ENCODE measurements around the gene GALR2. TPM values are rescaled to one million over a fixed set of nuclear protein-coding genes. Genes with fewer than 3 reads are reported as not detected.
A peak's percentile ranks its signal among the peaks of the same experiment; 100 is the strongest.
"Not testable (repeated sequence)": the region's sequence is repeated elsewhere in the genome, so short reads cannot be mapped to it uniquely, and the experiment has no call there.

The GALR2 gene
- polyA plus RNA-seq, 1 donor (not counting 4 experiments of a cell fraction or from before 2014, with no cell fraction given): not detected

DNA sequence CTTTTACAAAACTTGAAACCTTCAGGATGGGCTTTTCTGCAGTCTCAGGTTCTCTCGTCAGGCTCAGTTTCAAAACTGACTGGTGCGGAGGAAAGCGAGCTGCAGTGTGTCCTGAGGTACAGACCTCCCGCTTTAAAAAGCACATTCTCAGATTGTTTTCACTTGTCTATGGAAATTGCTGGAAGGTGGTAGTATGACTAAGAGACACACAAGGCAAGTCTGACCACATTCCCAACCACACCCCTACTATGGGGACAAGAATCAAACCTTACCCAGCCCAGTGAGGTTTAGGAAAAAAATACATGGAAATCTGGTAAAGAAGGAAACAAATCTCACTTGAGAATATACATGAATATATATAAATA, 20.5 kb upstream of the GALR2 start:
- Histone ChIP-seq H3K9me3 (ENCODE audit: control insufficient read depth, low read depth, low read length) (no peaks in the 10 kb centered on the region), H3K4me1 (ENCODE audit: control insufficient read depth, extremely low read depth, insufficient read depth, low read length) (peaks cover 27% of the 10 kb centered on the region), H3K79me2 (ENCODE audit: control insufficient read depth, insufficient read depth, low read length) (peaks cover 7% of the 10 kb centered on the region), H2AFZ (ENCODE audit: control insufficient read depth, low read length) (no peak overlapping the region), H3K27me3 (ENCODE audit: control insufficient read depth, extremely low read depth, insufficient read depth, low read length) (no peaks in the 10 kb centered on the region), H3K4me2 (ENCODE audit: control insufficient read depth, extremely low read depth, insufficient read depth, low read depth, low read length) (peak overlapping the region; percentile 99), H3K9me1 (ENCODE audit: control insufficient read depth, extremely low read depth, insufficient read depth, low read length) (peaks cover 3% of the 10 kb centered on the region), H3K27ac (ENCODE audit: control insufficient read depth, insufficient read depth, low read length) (peak overlapping the region; percentile 99), H4K20me1 (ENCODE audit: control insufficient read depth, extremely low read depth, insufficient read depth, low read length) (no peaks in the 10 kb centered on the region), H3K4me3 (ENCODE audit: control insufficient read depth in 2 of 3, extremely low read depth in 1 of 3, insufficient read depth in 2 of 3, low read depth in 1 of 3, low read length in 3 of 3) (peak overlapping the region in 2 of 3 experiments; percentile 55 to 72), H3K9ac (ENCODE audit: control insufficient read depth, extremely low read depth, insufficient read depth, low read length) (peak overlapping the region; percentile 81), H3K36me3 (ENCODE audit: control insufficient read depth in 2 of 2, extremely low read depth in 1 of 2, insufficient read depth in 2 of 2, low read length in 2 of 2) (peaks cover 22 to 46% of the 10 kb centered on the region in 2 experiments)
- TF ChIP-seq EZH2 (IDR thresholded peaks at IDR 0.05; ENCODE audit: low read length): no peak
- TF ChIP-seq, protein P1, sequence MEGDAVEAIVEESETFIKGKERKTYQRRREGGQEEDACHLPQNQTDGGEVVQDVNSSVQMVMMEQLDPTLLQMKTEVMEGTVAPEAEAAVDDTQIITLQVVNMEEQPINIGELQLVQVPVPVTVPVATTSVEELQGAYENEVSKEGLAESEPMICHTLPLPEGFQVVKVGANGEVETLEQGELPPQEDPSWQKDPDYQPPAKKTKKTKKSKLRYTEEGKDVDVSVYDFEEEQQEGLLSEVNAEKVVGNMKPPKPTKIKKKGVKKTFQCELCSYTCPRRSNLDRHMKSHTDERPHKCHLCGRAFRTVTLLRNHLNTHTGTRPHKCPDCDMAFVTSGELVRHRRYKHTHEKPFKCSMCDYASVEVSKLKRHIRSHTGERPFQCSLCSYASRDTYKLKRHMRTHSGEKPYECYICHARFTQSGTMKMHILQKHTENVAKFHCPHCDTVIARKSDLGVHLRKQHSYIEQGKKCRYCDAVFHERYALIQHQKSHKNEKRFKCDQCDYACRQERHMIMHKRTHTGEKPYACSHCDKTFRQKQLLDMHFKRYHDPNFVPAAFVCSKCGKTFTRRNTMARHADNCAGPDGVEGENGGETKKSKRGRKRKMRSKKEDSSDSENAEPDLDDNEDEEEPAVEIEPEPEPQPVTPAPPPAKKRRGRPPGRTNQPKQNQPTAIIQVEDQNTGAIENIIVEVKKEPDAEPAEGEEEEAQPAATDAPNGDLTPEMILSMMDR (optimal IDR thresholded peaks at IDR 0.05 in 1 of 3, IDR thresholded peaks at IDR 0.05 in 1 of 3, conservative IDR thresholded peaks at IDR 0.05 in 1 of 3; ENCODE audit: extremely low read depth in 1 of 3, insufficient read depth in 2 of 3, low read length in 3 of 3): no peak
- dilution Hi-C loops (cut with MboI; ENCODE audit: extremely low pct_ligation_motif_present, low sequenced_read_pairs): no loop called here
- FAIRE-seq (peak; percentile 88), DNase-seq (ENCODE audit: low read depth, low spot score) (peak; percentile 68)

DNA sequence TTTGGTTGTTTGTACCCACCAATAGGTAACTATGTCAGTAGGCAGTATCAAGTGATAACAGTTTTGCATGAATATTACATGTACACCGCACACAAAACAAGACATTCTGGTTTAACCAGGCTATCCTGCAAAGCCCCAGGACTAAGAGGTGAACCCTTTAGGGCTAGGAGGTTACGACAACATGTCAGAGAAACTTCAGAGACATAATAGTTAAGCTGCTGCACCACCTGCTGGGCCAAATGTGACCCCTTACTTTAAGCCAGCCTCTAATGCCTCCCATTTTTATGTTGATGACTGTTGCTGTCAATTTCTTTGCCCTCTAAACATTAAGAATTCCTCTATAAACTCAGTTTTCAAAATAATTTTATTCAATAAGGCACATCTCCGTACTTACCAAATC, 17.7 kb upstream of the GALR2 start:
- peaks cover 20% of the 10 kb centered on the region for H3K4me1 ChIP-seq (ENCODE audit: control insufficient read depth, extremely low read depth, insufficient read depth, low read length)
- H3K9me3 ChIP-seq (ENCODE audit: control insufficient read depth, low read depth, low read length): no peaks in the 10 kb centered on the region
- no peaks in the 10 kb centered on the region for H4K20me1 ChIP-seq (ENCODE audit: control insufficient read depth, extremely low read depth, insufficient read depth, low read length)
- no peak overlapping the region for H3K9ac ChIP-seq (ENCODE audit: control insufficient read depth, extremely low read depth, insufficient read depth, low read length)
- no peak overlapping the region for H3K4me2 ChIP-seq (ENCODE audit: control insufficient read depth, extremely low read depth, insufficient read depth, low read depth, low read length)
- no peaks in the 10 kb centered on the region for H3K27me3 ChIP-seq (ENCODE audit: control insufficient read depth, extremely low read depth, insufficient read depth, low read length)
- dilution Hi-C loops (cut with MboI; ENCODE audit: extremely low pct_ligation_motif_present, low sequenced_read_pairs): no loop called here
- H3K79me2 ChIP-seq (ENCODE audit: control insufficient read depth, insufficient read depth, low read length): peaks cover 7% of the 10 kb centered on the region
- H3K27ac ChIP-seq (ENCODE audit: control insufficient read depth, insufficient read depth, low read length): no peak overlapping the region
- no peak overlapping the region for H2AFZ ChIP-seq (ENCODE audit: control insufficient read depth, low read length)
- H3K9me1 ChIP-seq (ENCODE audit: control insufficient read depth, extremely low read depth, insufficient read depth, low read length): peaks cover 3% of the 10 kb centered on the region
- FAIRE-seq (no peak), DNase-seq (ENCODE audit: low read depth, low spot score) (no peak)
- TF ChIP-seq, protein P1 (optimal IDR thresholded peaks at IDR 0.05 in 1 of 3, IDR thresholded peaks at IDR 0.05 in 1 of 3, conservative IDR thresholded peaks at IDR 0.05 in 1 of 3; ENCODE audit: extremely low read depth in 1 of 3, insufficient read depth in 2 of 3, low read length in 3 of 3): peak; percentile 21 to 37 (median 36)
- no peak for TF ChIP-seq EZH2 (IDR thresholded peaks at IDR 0.05; ENCODE audit: low read length)
- H3K4me3 ChIP-seq (ENCODE audit: control insufficient read depth in 2 of 3, extremely low read depth in 1 of 3, insufficient read depth in 2 of 3, low read depth in 1 of 3, low read length in 3 of 3): no peak overlapping the region
- peaks cover 35 to 39% of the 10 kb centered on the region in 2 experiments for H3K36me3 ChIP-seq (ENCODE audit: control insufficient read depth in 2 of 2, extremely low read depth in 1 of 2, insufficient read depth in 2 of 2, low read length in 2 of 2)

DNA sequence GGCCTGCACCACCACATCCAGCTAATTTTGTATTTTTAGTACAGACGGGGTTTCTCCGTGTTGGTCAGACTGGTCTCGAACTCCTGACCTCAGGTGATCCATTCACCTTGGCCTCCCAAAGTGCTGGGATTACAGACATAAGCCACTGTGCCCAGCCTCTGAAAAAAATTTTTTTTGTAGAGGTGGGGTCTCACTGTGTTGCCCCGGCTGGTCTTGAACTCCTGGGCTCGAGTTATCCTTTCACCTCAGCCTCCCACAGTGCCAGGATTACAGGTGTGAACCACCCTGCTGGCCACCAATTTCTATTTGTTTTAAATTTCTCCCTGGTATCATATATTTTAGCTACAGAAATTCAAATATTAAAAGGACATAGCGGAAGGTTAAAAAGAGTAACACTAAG, 16.3 kb upstream of the GALR2 start:
- H3K79me2 ChIP-seq (ENCODE audit: control insufficient read depth, insufficient read depth, low read length); H3K9ac ChIP-seq (ENCODE audit: control insufficient read depth, extremely low read depth, insufficient read depth, low read length); DNase-seq (ENCODE audit: low read depth, low spot score); FAIRE-seq; H3K4me3 ChIP-seq (ENCODE audit: control insufficient read depth in 2 of 3, extremely low read depth in 1 of 3, insufficient read depth in 2 of 3, low read depth in 1 of 3, low read length in 3 of 3); dilution Hi-C loops (cut with MboI; ENCODE audit: extremely low pct_ligation_motif_present, low sequenced_read_pairs); H3K9me3 ChIP-seq (ENCODE audit: control insufficient read depth, low read depth, low read length); H2AFZ ChIP-seq (ENCODE audit: control insufficient read depth, low read length); H3K27me3 ChIP-seq (ENCODE audit: control insufficient read depth, extremely low read depth, insufficient read depth, low read length); H3K27ac ChIP-seq (ENCODE audit: control insufficient read depth, insufficient read depth, low read length); H3K4me2 ChIP-seq (ENCODE audit: control insufficient read depth, extremely low read depth, insufficient read depth, low read depth, low read length); H3K9me1 ChIP-seq (ENCODE audit: control insufficient read depth, extremely low read depth, insufficient read depth, low read length); H4K20me1 ChIP-seq (ENCODE audit: control insufficient read depth, extremely low read depth, insufficient read depth, low read length): not testable (repeated sequence)
- peaks cover 30 to 36% of the 10 kb centered on the region in 2 experiments for H3K36me3 ChIP-seq (ENCODE audit: control insufficient read depth in 2 of 2, extremely low read depth in 1 of 2, insufficient read depth in 2 of 2, low read length in 2 of 2)
- H3K4me1 ChIP-seq (ENCODE audit: control insufficient read depth, extremely low read depth, insufficient read depth, low read length): peaks cover 16% of the 10 kb centered on the region
